Activated T-cell treated with anti-CD3 and anti-CD28 coated beads, Interleukin-2, amount 50 U/mL, for 72 hours (primary cell): ENCODE results near the gene RNF181. TPM values are rescaled to one million over a fixed set of nuclear protein-coding genes. Genes with fewer than 3 reads are reported as not detected.
"Not testable (repeated sequence)": the region's sequence is repeated elsewhere in the genome, so short reads cannot be mapped to it uniquely, and the experiment has no call there.

Experiments
- ATAC-seq, 2 donors: fragments of 150-1000 bp; cut with Tn5 transposase; replicated peaks in 1 of 2; 2 replicates each; pipeline ENCODE4 v1.10.0; 2021; ENCODE audit warnings: moderate library complexity in 2 of 2, mild to moderate bottlenecking in 1 of 2
- DNase-seq, 2 donors: peaks; one replicate each; pipeline ENCODE4 v3.0.0; 2021 to 2022; ENCODE audit warnings: mixed read lengths in 1 of 2
- H3K27ac Mint-ChIP-seq: one replicate; pipeline ENCODE4 v1.8.0; 2022; ENCODE audit warnings: mild to moderate bottlenecking, moderate library complexity, mixed read lengths
- H3K27me3 Mint-ChIP-seq: one replicate; pipeline ENCODE4 v1.8.0; 2022; ENCODE audit warnings: low read depth, mixed read lengths
- H3K36me3 Mint-ChIP-seq, 2 donors: one replicate each; pipeline ENCODE4 v1.8.0; 2022; ENCODE audit warnings: mixed read lengths in 2 of 2, mild to moderate bottlenecking in 1 of 2; ENCODE audit not compliant: insufficient read depth in 2 of 2
- H3K4me1 Mint-ChIP-seq: one replicate; pipeline ENCODE4 v1.8.0; 2022; ENCODE audit warnings: low read depth, mixed read lengths
- H3K4me3 Mint-ChIP-seq, 2 donors: one replicate each; pipeline ENCODE4 v1.8.0; 2022; ENCODE audit warnings: mild to moderate bottlenecking in 2 of 2, mixed read lengths in 2 of 2, moderate library complexity in 2 of 2
- H3K9me3 Mint-ChIP-seq, 2 donors: one replicate each; pipeline ENCODE4 v1.8.0; 2022; ENCODE audit warnings: mixed read lengths in 2 of 2
- total RNA-seq, 2 donors: library from RNA; stranded (reverse); gene quantifications; one replicate each; pipeline ENCODE4 v1.2.3, GENCODE V29; 2022

Gene RNF181
- total RNA-seq, 2 donors from 2014 or later = 114 to 129 TPM

GRCh38 chr2:85617723-85618122 lies 22.2 kb downstream of the RNF181 start:
- peak overlapping the region; percentile 30 for H3K27ac Mint-ChIP-seq
- H3K36me3 Mint-ChIP-seq = peaks cover 5 to 11% of the 10 kb centered on the region in 2 donors
- ATAC-seq, H3K9me3 Mint-ChIP-seq, DNase-seq, H3K27me3 Mint-ChIP-seq: not testable (repeated sequence)
- H3K4me1 Mint-ChIP-seq = peaks cover 41% of the 10 kb centered on the region
- peak overlapping the region; percentile 96 to 98 for H3K4me3 Mint-ChIP-seq

DNA sequence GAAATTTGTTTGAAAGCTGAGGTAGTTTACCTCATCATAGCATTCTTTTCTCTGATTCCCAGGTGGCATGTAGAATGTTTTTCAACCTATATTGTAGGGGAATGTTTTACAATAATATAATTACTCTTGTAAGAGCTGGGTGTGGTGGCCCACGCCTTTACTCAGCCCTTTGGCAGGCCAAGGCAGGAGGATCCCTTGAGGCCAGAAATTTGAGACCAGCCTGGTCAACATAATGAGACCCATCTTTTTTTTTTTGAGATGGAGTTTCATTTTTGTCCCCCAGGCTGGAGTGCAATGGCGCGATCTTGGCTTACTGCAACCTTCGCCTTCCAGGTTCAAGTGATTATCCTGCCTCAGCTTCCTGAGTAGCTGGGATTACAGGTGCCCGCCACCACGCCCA lies 24.1 kb downstream of the RNF181 start:
- no peaks in the 10 kb centered on the region for H3K9me3 Mint-ChIP-seq
- no peak overlapping the region for H3K27ac Mint-ChIP-seq
- no peaks in the 10 kb centered on the region for H3K27me3 Mint-ChIP-seq
- DNase-seq (no peak), ATAC-seq (no peak)
- H3K4me3 Mint-ChIP-seq = no peak overlapping the region
- peaks cover 27% of the 10 kb centered on the region for H3K4me1 Mint-ChIP-seq
- H3K36me3 Mint-ChIP-seq = peaks cover 8 to 25% of the 10 kb centered on the region in 2 donors

DNA sequence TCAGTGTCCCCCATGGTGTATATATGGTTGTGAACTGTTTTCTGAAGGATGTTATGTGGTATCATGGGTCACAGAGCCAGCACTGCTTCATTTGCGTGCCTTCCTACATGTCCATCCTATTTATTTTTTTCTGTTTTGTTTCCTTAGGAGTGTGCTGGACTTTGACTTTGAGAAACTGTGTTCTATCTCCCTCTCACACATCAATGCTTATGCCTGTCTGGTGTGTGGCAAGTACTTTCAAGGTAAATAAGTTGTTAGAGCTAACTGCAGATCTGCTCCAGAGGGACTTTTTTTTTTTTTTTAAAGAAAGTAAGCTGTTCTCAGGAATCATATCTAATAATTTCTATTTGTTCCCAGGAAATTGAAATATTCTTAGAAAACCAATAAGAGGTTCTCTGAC lies 25.8 kb downstream of the RNF181 start:
- DNase-seq (no peak), ATAC-seq (no peak)
- Mint-ChIP-seq H3K27me3 (no peaks in the 10 kb centered on the region), H3K27ac (peak overlapping the region; percentile 35), H3K4me1 (peaks cover 17% of the 10 kb centered on the region), H3K4me3 (no peak overlapping the region), H3K9me3 (no peaks in the 10 kb centered on the region), H3K36me3 (peaks cover 12 to 36% of the 10 kb centered on the region in 2 donors)

- Mint-ChIP-seq H3K4me1 (peaks cover 16% of the 10 kb centered on the region), H3K4me3 (no peak overlapping the region), H3K9me3 (no peaks in the 10 kb centered on the region), H3K36me3 (peaks cover 12 to 35% of the 10 kb centered on the region in 2 donors), H3K27ac (peak overlapping the region; percentile 34), H3K27me3 (no peaks in the 10 kb centered on the region)
- ATAC-seq (no peak), DNase-seq (no peak)
Observed at GRCh38 chr2:85623991-85624390, 28.4 kb downstream of the RNF181 start.

- Mint-ChIP-seq H3K4me1 (peaks cover 19% of the 10 kb centered on the region), H3K4me3 (peak overlapping the region in 1 of 2 donors; percentile 74), H3K9me3 (no peaks in the 10 kb centered on the region), H3K27me3 (no peaks in the 10 kb centered on the region), H3K27ac (peak overlapping the region; percentile 95), H3K36me3 (peaks cover 9 to 34% of the 10 kb centered on the region in 2 donors)
- DNase-seq = no peak
- ATAC-seq = peak; percentile 74 to 96
Observed at GRCh38 chr2:85628658-85629057, 33.1 kb downstream of the RNF181 start.

- Mint-ChIP-seq H3K27ac (no peak overlapping the region), H3K27me3 (no peaks in the 10 kb centered on the region), H3K4me3 (no peak overlapping the region), H3K36me3 (peaks cover 9 to 23% of the 10 kb centered on the region in 2 donors), H3K4me1 (peaks cover 19% of the 10 kb centered on the region), H3K9me3 (no peaks in the 10 kb centered on the region)
- DNase-seq (no peak), ATAC-seq (no peak)
Observed at GRCh38 chr2:85631316-85631715, 35.8 kb downstream of the RNF181 start.

GRCh38 chr2:85635011-85635410 lies 39.5 kb downstream of the RNF181 start:
- peak overlapping the region; percentile 56 for H3K27ac Mint-ChIP-seq
- ATAC-seq (no peak), DNase-seq (no peak)
- no peak overlapping the region for H3K4me3 Mint-ChIP-seq
- H3K4me1 Mint-ChIP-seq = peaks cover 8% of the 10 kb centered on the region
- H3K27me3 Mint-ChIP-seq = no peaks in the 10 kb centered on the region
- no peaks in the 10 kb centered on the region for H3K9me3 Mint-ChIP-seq
- H3K36me3 Mint-ChIP-seq = peaks cover 13 to 26% of the 10 kb centered on the region in 2 donors

GRCh38 chr2:85635636-85636035 lies 40.1 kb downstream of the RNF181 start:
- H3K4me3 Mint-ChIP-seq = no peak overlapping the region
- H3K9me3 Mint-ChIP-seq = no peaks in the 10 kb centered on the region
- H3K27me3 Mint-ChIP-seq = no peaks in the 10 kb centered on the region
- ATAC-seq (no peak), DNase-seq (no peak)
- H3K36me3 Mint-ChIP-seq = peaks cover 14 to 28% of the 10 kb centered on the region in 2 donors
- no peak overlapping the region for H3K27ac Mint-ChIP-seq
- peaks cover 8% of the 10 kb centered on the region for H3K4me1 Mint-ChIP-seq

DNA sequence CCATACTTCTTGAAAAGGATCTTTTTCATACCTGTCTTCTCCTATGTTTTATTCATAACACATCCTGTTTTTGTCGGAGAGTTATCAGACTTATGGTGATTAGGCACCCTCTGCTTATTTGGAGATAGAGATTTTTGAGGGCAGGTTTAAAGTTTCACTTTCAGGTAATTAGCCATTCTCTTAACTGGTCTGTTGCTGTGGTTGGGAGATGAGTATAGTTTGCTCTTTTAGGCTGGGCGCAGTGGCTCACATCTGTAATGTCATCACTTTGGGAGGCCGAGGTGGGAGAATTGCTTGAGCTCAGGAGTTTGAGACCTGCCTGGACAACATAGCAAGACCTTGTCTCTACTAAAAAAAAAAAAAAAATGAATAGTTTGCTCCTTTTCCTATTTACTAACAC lies 47.2 kb downstream of the RNF181 start:
- peak in 1 of 2 donors; percentile 15 for DNase-seq
- ATAC-seq = peak; percentile 68 to 92

GRCh38 chr2:85644909-85645308 lies 49.4 kb downstream of the RNF181 start:
- DNase-seq = no peak
- H3K9me3 Mint-ChIP-seq = no peaks in the 10 kb centered on the region
- H3K4me3 Mint-ChIP-seq = no peak overlapping the region
- H3K27ac Mint-ChIP-seq = peak overlapping the region; percentile 38
- ATAC-seq = no peak
- peaks cover 22 to 55% of the 10 kb centered on the region in 2 donors for H3K36me3 Mint-ChIP-seq
- H3K4me1 Mint-ChIP-seq = peaks cover 13% of the 10 kb centered on the region
- H3K27me3 Mint-ChIP-seq = no peaks in the 10 kb centered on the region

More for the DNA sequence above, 47.2 kb downstream of the RNF181 start:
- no peaks in the 10 kb centered on the region for H3K27me3 Mint-ChIP-seq
- no peaks in the 10 kb centered on the region for H3K9me3 Mint-ChIP-seq
- H3K36me3 Mint-ChIP-seq = peaks cover 19 to 42% of the 10 kb centered on the region in 2 donors
- peak overlapping the region; percentile 16 for H3K27ac Mint-ChIP-seq
- H3K4me3 Mint-ChIP-seq = peak overlapping the region in 1 of 2 donors; percentile 6
- H3K4me1 Mint-ChIP-seq = peaks cover 14% of the 10 kb centered on the region

DNA sequence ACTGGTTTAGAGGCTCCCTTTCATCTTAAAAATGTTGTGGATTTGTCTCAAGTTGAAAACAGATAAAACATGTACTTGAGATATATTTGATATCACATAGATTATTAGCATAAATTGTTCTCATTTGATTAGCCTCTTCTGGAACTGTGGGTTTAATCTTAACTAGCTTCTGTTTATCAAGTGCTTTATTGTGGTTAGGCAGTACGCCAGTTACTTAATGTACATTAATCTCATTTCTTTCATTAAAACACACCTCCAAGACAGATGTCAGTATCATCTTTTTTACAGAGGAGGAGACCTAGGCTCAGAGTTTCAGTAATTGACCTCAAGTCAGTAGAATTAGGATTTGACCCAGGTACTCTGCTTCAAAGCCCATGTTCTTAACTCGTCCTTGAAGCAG lies 50.6 kb downstream of the RNF181 start:
- Mint-ChIP-seq H3K4me3 (no peak overlapping the region), H3K27me3 (no peaks in the 10 kb centered on the region), H3K4me1 (peaks cover 13% of the 10 kb centered on the region), H3K27ac (peak overlapping the region; percentile 38), H3K36me3 (peaks cover 19 to 50% of the 10 kb centered on the region in 2 donors), H3K9me3 (no peaks in the 10 kb centered on the region)
- DNase-seq (no peak), ATAC-seq (no peak)

Other genes with a start within 250 kb of the RNF181 start
- 10 to 100 TPM; 26.8 to 31.8 TPM for gene RETSAT, start 241.2 kb upstream of the RNF181 start, total RNA-seq
- gene ELMOD3, start 241.0 kb upstream of the RNF181 start, total RNA-seq = 10 to 100 TPM; 19.3 to 23.7 TPM
- gene CAPG, start 185.4 kb upstream of the RNF181 start, total RNA-seq = 10 to 100 TPM; 58.4 to 83.6 TPM
- 1 to 10 TPM; 3.2 to 4.0 TPM for gene SH2D6, start 177.0 kb upstream of the RNF181 start, total RNA-seq
- 100 to 1,000 TPM; 253 to 255 TPM for gene MAT2A, start 56.6 kb upstream of the RNF181 start, total RNA-seq
- gene GGCX, start 34.3 kb upstream of the RNF181 start, total RNA-seq = 10 to 100 TPM; 17.8 to 20.3 TPM
- gene VAMP8, start 18.2 kb upstream of the RNF181 start, total RNA-seq = 10 to 100 TPM; 85.0 to 89.5 TPM
- 10 to 100 TPM; 73.3 to 78.9 TPM for gene VAMP5, start 11.3 kb upstream of the RNF181 start, total RNA-seq
- 1 to 10 TPM; 3.5 to 4.1 TPM for gene TMEM150A, start 7.0 kb downstream of the RNF181 start, total RNA-seq
- 10 to 100 TPM; 38.9 to 48.9 TPM for gene C2orf68, start 16.3 kb downstream of the RNF181 start, total RNA-seq
- 10 to 100 TPM; 64.1 to 79.7 TPM for gene USP39, start 20.4 kb downstream of the RNF181 start, total RNA-seq
- gene SFTPB, start 72.5 kb downstream of the RNF181 start, total RNA-seq = not detected
- gene GNLY, start 98.6 kb downstream of the RNF181 start, total RNA-seq = 100 to 1,000 TPM in 1 of 2 donors, 10 to 100 TPM in 1; 23.8 to 143 TPM
- not detected for gene ATOH8, start 158.2 kb downstream of the RNF181 start, total RNA-seq